ENCODE data around the gene NFIX. TPM values are rescaled to one million over a fixed set of nuclear protein-coding genes. Genes with fewer than 3 reads are reported as not detected.

Gene NFIX
- total and polyA plus RNA-seq, 9 of the 15 experiments (the other 6 are each of a cell fraction or from before 2014, with no cell fraction given), result 0.28 to 26.8 (median 5.4) TPM

DNA sequence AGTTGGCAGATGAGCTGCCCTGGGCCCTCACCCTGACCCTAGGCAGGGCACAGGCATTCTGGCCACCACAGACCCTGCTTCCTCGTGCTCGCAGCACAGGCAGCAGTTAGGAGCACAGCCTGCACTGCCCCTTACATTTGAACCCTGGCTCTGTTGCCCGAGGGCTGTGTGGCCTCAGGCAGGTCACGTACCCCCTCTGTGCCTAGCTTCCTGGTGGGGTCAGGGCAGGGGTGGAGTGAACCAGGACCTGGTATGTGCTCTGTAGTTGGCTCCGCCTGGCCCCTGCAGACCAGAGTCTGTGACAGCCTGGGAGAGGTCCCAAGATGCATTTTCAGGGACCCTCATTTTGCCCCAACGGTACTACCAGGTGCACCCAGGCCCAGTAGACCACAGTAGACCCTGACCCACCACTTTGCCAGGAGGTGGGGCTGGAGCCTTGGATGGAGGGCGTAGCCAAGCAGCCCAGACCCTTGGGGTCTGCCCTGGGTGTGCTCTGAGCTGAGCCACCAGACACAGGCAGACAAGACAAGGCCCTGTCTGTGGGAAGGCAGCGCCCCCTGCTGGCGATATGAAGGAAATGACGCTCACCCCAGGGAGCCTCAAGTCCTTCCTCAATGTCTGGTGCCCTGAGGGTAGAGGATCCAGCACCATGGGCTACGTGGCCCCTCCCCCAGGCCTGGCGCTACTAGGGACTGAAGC lies 98.3 kb downstream of the NFIX start (continued):
- TF ChIP-seq, protein P1, sequence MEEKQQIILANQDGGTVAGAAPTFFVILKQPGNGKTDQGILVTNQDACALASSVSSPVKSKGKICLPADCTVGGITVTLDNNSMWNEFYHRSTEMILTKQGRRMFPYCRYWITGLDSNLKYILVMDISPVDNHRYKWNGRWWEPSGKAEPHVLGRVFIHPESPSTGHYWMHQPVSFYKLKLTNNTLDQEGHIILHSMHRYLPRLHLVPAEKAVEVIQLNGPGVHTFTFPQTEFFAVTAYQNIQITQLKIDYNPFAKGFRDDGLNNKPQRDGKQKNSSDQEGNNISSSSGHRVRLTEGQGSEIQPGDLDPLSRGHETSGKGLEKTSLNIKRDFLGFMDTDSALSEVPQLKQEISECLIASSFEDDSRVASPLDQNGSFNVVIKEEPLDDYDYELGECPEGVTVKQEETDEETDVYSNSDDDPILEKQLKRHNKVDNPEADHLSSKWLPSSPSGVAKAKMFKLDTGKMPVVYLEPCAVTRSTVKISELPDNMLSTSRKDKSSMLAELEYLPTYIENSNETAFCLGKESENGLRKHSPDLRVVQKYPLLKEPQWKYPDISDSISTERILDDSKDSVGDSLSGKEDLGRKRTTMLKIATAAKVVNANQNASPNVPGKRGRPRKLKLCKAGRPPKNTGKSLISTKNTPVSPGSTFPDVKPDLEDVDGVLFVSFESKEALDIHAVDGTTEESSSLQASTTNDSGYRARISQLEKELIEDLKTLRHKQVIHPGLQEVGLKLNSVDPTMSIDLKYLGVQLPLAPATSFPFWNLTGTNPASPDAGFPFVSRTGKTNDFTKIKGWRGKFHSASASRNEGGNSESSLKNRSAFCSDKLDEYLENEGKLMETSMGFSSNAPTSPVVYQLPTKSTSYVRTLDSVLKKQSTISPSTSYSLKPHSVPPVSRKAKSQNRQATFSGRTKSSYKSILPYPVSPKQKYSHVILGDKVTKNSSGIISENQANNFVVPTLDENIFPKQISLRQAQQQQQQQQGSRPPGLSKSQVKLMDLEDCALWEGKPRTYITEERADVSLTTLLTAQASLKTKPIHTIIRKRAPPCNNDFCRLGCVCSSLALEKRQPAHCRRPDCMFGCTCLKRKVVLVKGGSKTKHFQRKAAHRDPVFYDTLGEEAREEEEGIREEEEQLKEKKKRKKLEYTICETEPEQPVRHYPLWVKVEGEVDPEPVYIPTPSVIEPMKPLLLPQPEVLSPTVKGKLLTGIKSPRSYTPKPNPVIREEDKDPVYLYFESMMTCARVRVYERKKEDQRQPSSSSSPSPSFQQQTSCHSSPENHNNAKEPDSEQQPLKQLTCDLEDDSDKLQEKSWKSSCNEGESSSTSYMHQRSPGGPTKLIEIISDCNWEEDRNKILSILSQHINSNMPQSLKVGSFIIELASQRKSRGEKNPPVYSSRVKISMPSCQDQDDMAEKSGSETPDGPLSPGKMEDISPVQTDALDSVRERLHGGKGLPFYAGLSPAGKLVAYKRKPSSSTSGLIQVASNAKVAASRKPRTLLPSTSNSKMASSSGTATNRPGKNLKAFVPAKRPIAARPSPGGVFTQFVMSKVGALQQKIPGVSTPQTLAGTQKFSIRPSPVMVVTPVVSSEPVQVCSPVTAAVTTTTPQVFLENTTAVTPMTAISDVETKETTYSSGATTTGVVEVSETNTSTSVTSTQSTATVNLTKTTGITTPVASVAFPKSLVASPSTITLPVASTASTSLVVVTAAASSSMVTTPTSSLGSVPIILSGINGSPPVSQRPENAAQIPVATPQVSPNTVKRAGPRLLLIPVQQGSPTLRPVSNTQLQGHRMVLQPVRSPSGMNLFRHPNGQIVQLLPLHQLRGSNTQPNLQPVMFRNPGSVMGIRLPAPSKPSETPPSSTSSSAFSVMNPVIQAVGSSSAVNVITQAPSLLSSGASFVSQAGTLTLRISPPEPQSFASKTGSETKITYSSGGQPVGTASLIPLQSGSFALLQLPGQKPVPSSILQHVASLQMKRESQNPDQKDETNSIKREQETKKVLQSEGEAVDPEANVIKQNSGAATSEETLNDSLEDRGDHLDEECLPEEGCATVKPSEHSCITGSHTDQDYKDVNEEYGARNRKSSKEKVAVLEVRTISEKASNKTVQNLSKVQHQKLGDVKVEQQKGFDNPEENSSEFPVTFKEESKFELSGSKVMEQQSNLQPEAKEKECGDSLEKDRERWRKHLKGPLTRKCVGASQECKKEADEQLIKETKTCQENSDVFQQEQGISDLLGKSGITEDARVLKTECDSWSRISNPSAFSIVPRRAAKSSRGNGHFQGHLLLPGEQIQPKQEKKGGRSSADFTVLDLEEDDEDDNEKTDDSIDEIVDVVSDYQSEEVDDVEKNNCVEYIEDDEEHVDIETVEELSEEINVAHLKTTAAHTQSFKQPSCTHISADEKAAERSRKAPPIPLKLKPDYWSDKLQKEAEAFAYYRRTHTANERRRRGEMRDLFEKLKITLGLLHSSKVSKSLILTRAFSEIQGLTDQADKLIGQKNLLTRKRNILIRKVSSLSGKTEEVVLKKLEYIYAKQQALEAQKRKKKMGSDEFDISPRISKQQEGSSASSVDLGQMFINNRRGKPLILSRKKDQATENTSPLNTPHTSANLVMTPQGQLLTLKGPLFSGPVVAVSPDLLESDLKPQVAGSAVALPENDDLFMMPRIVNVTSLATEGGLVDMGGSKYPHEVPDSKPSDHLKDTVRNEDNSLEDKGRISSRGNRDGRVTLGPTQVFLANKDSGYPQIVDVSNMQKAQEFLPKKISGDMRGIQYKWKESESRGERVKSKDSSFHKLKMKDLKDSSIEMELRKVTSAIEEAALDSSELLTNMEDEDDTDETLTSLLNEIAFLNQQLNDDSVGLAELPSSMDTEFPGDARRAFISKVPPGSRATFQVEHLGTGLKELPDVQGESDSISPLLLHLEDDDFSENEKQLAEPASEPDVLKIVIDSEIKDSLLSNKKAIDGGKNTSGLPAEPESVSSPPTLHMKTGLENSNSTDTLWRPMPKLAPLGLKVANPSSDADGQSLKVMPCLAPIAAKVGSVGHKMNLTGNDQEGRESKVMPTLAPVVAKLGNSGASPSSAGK (IDR thresholded peaks at IDR 0.05), result no peak
- TF ChIP-seq ZNF23 (CRISPR knock-in tag; IDR thresholded peaks at IDR 0.05), result no peak
- TF ChIP-seq, protein P2, sequence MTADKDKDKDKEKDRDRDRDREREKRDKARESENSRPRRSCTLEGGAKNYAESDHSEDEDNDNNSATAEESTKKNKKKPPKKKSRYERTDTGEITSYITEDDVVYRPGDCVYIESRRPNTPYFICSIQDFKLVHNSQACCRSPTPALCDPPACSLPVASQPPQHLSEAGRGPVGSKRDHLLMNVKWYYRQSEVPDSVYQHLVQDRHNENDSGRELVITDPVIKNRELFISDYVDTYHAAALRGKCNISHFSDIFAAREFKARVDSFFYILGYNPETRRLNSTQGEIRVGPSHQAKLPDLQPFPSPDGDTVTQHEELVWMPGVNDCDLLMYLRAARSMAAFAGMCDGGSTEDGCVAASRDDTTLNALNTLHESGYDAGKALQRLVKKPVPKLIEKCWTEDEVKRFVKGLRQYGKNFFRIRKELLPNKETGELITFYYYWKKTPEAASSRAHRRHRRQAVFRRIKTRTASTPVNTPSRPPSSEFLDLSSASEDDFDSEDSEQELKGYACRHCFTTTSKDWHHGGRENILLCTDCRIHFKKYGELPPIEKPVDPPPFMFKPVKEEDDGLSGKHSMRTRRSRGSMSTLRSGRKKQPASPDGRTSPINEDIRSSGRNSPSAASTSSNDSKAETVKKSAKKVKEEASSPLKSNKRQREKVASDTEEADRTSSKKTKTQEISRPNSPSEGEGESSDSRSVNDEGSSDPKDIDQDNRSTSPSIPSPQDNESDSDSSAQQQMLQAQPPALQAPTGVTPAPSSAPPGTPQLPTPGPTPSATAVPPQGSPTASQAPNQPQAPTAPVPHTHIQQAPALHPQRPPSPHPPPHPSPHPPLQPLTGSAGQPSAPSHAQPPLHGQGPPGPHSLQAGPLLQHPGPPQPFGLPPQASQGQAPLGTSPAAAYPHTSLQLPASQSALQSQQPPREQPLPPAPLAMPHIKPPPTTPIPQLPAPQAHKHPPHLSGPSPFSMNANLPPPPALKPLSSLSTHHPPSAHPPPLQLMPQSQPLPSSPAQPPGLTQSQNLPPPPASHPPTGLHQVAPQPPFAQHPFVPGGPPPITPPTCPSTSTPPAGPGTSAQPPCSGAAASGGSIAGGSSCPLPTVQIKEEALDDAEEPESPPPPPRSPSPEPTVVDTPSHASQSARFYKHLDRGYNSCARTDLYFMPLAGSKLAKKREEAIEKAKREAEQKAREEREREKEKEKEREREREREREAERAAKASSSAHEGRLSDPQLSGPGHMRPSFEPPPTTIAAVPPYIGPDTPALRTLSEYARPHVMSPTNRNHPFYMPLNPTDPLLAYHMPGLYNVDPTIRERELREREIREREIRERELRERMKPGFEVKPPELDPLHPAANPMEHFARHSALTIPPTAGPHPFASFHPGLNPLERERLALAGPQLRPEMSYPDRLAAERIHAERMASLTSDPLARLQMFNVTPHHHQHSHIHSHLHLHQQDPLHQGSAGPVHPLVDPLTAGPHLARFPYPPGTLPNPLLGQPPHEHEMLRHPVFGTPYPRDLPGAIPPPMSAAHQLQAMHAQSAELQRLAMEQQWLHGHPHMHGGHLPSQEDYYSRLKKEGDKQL (CRISPR knock-in tag; IDR thresholded peaks at IDR 0.05; ENCODE audit: borderline replicate concordance), result no peak
- TF ChIP-seq MECOM (CRISPR knock-in tag; IDR thresholded peaks at IDR 0.05), result no peak
- TF ChIP-seq, protein P3, sequence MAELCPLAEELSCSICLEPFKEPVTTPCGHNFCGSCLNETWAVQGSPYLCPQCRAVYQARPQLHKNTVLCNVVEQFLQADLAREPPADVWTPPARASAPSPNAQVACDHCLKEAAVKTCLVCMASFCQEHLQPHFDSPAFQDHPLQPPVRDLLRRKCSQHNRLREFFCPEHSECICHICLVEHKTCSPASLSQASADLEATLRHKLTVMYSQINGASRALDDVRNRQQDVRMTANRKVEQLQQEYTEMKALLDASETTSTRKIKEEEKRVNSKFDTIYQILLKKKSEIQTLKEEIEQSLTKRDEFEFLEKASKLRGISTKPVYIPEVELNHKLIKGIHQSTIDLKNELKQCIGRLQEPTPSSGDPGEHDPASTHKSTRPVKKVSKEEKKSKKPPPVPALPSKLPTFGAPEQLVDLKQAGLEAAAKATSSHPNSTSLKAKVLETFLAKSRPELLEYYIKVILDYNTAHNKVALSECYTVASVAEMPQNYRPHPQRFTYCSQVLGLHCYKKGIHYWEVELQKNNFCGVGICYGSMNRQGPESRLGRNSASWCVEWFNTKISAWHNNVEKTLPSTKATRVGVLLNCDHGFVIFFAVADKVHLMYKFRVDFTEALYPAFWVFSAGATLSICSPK (IDR thresholded peaks at IDR 0.05; ENCODE audit: borderline replicate concordance), result no peak
- TF ChIP-seq, protein P4, sequence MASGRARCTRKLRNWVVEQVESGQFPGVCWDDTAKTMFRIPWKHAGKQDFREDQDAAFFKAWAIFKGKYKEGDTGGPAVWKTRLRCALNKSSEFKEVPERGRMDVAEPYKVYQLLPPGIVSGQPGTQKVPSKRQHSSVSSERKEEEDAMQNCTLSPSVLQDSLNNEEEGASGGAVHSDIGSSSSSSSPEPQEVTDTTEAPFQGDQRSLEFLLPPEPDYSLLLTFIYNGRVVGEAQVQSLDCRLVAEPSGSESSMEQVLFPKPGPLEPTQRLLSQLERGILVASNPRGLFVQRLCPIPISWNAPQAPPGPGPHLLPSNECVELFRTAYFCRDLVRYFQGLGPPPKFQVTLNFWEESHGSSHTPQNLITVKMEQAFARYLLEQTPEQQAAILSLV (tag; IDR thresholded peaks at IDR 0.05), result no peak
